ENCODE results near the gene NOS3. TPM values are rescaled to one million over a fixed set of nuclear protein-coding genes. Genes with fewer than 3 reads are reported as not detected.

Gene NOS3
- total and polyA plus RNA-seq, 9 of the 15 experiments (the other 6 are each of a cell fraction or from before 2014, with no cell fraction given), result 1.1 to 121 (median 23.6) TPM

- TF ChIP-seq E2F6 (IDR thresholded peaks at IDR 0.05; ENCODE audit: borderline replicate concordance in 1 of 2, extremely low read depth in 1 of 2, insufficient read depth in 1 of 2, insufficient read length in 1 of 2, low read depth in 1 of 2, low read length in 1 of 2, poor library complexity in 1 of 2, severe bottlenecking in 1 of 2) (peak; percentile 66 to 80), ZNF174 (CRISPR knock-in tag; IDR thresholded peaks at IDR 0.05) (no peak), ATF6 (CRISPR knock-in tag; IDR thresholded peaks at IDR 0.05) (peak; percentile 75; the same call in 1 of the 2 replicates), TOE1 (IDR thresholded peaks at IDR 0.05; ENCODE audit: borderline replicate concordance) (peak; percentile 85), TOE1 (CRISPR knock-in tag; IDR thresholded peaks at IDR 0.05; ENCODE audit: borderline replicate concordance, low read depth) (no peak), ILF3 (IDR thresholded peaks at IDR 0.05; ENCODE audit: borderline replicate concordance) (no peak), SMARCA4 (IDR thresholded peaks at IDR 0.05) (peak; percentile 90), MIER1 (IDR thresholded peaks at IDR 0.05; ENCODE audit: low read depth) (peak; percentile 62; the same call in 1 of the 2 replicates), ZNF780A (CRISPR knock-in tag; IDR thresholded peaks at IDR 0.05) (no peak), NKRF (IDR thresholded peaks at IDR 0.05; ENCODE audit: borderline replicate concordance) (no peak), PHF21A (IDR thresholded peaks at IDR 0.05; ENCODE audit: borderline replicate concordance, low read depth) (no peak; the same call in 1 of the 2 replicates), DACH1 (IDR thresholded peaks at IDR 0.05; ENCODE audit: partially characterized antibody) (peak; percentile 10), ZBTB43 (CRISPR knock-in tag; IDR thresholded peaks at IDR 0.05) (no peak), ZNF311 (CRISPR knock-in tag; IDR thresholded peaks at IDR 0.05) (no peak), ZNF143 (CRISPR knock-in tag; IDR thresholded peaks at IDR 0.05) (no peak), HLTF (IDR thresholded peaks at IDR 0.05) (peak; percentile 95), KAT8 (IDR thresholded peaks at IDR 0.05; ENCODE audit: low read depth) (no peak), GMEB1 (CRISPR knock-in tag; IDR thresholded peaks at IDR 0.05) (no peak), HMGN3 (IDR thresholded peaks at IDR 0.05; ENCODE audit: borderline replicate concordance, extremely low read depth, insufficient read length, low read depth, low read length) (peak; percentile 79), TEAD1 (CRISPR knock-in tag; IDR thresholded peaks at IDR 0.05) (peak; percentile 10 to 20; a peak in 2 of 4 replicates), HDAC1 (IDR thresholded peaks at IDR 0.05) (peak in 1 of 2 experiments; percentile 91; a peak in 2 of 4 replicates)
Observed at GRCh38 chr7:151017953-151018420, 27.2 kb downstream of the NOS3 start (continued).

All from K562 (cell line).